Neural progenitor cell (in vitro differentiated cells): ENCODE measurements around the gene TXNDC5. TPM values are rescaled to one million over a fixed set of nuclear protein-coding genes. Genes with fewer than 3 reads are reported as not detected.

Source experiments
- DNase-seq: peaks from one replicate; pipeline ENCODE4 v3.0.0-alpha.2; 2016; ENCODE audit warnings: low spot score
- H2AFZ ChIP-seq: fragments of 200-600 bp; sonication (generic); replicated peaks from 2 replicates; pipeline ENCODE4 v1.6.1; 2016; ENCODE audit warnings: antibody characterized with exemption
- H3F3A ChIP-seq: fragments of 200-600 bp; sonication (generic); 2 replicates; pipeline ENCODE4 v1.6.1; 2016; ENCODE audit warnings: antibody characterized with exemption, low read depth
- H3K27ac ChIP-seq: fragments of 200-600 bp; sonication (generic); 2 replicates; pipeline ENCODE4 v1.5.1; 2016; ENCODE audit warnings: mild to moderate bottlenecking
- H3K27me3 ChIP-seq: fragments of 200-600 bp; sonication (generic); 2 replicates; pipeline ENCODE4 v1.6.1; 2016; ENCODE audit warnings: mild to moderate bottlenecking, moderate library complexity
- H3K36me3 ChIP-seq: fragments of 200-600 bp; sonication (generic); 2 replicates; pipeline ENCODE4 v1.5.1; 2016
- H3K4me1 ChIP-seq: fragments of 200-600 bp; sonication (generic); 2 replicates; pipeline ENCODE4 v1.6.1; 2016; ENCODE audit warnings: mixed run types
- H3K4me2 ChIP-seq: fragments of 200-600 bp; sonication (generic); 2 replicates; pipeline ENCODE4 v1.6.1; 2016
- H3K4me3 ChIP-seq: fragments of 200-600 bp; sonication (generic); 2 replicates; pipeline ENCODE4 v1.5.1; 2016
- H3K79me2 ChIP-seq: fragments of 200-600 bp; sonication (generic); 2 replicates; pipeline ENCODE4 v1.6.1; 2016; ENCODE audit warnings: low read depth
- H3K9ac ChIP-seq: fragments of 200-600 bp; sonication (generic); 2 replicates; pipeline ENCODE4 v1.6.1; 2016
- H3K9me3 ChIP-seq: fragments of 200-600 bp; sonication (generic); 2 replicates; pipeline ENCODE4 v1.5.1; 2016; ENCODE audit warnings: low read depth
- H4K20me1 ChIP-seq: fragments of 200-600 bp; sonication (generic); 2 replicates; pipeline ENCODE4 v1.6.1; 2016; ENCODE audit warnings: low read depth
- H3K27ac Mint-ChIP-seq: 3 replicates; pipeline ENCODE4 v1.8.0; 2021; ENCODE audit warnings: mixed read lengths
- H3K27me3 Mint-ChIP-seq: 2 replicates; pipeline ENCODE4 v1.8.0; 2022; ENCODE audit warnings: low read depth, mild to moderate bottlenecking, inconsistent platforms, moderate library complexity, mixed read lengths; ENCODE audit not compliant: insufficient read depth
- H3K36me3 Mint-ChIP-seq: 3 replicates; pipeline ENCODE4 v1.8.0; 2021; ENCODE audit warnings: mixed read lengths
- H3K4me1 Mint-ChIP-seq: 3 replicates; pipeline ENCODE4 v1.8.0; 2021; ENCODE audit warnings: mixed read lengths
- H3K4me3 Mint-ChIP-seq: 3 replicates; pipeline ENCODE4 v1.8.0; 2021; ENCODE audit warnings: mild to moderate bottlenecking, moderate library complexity, mixed read lengths
- H3K9me3 Mint-ChIP-seq: 3 replicates; pipeline ENCODE4 v1.8.0; 2020; ENCODE audit warnings: mixed read lengths
- CTCF ChIP-seq: fragments of 200-600 bp; sonication (generic); IDR thresholded peaks from 2 replicates; pipeline ENCODE4 v1.5.1; 2017; ENCODE audit warnings: antibody characterized with exemption, mild to moderate bottlenecking
- EZH2 ChIP-seq: fragments of 200-600 bp; sonication (generic); IDR thresholded peaks from 2 replicates; pipeline ENCODE4 v1.6.1; 2017; ENCODE audit warnings: antibody characterized with exemption, mild to moderate bottlenecking, moderate library complexity
- EZH2phosphoT487 ChIP-seq: fragments of 200-600 bp; sonication (generic); IDR thresholded peaks from 2 replicates; pipeline ENCODE4 v1.6.1; 2017; ENCODE audit warnings: antibody characterized with exemption
- total RNA-seq: library from RNA; depleted of rRNA; stranded (reverse); fragments of >200 nt; gene quantifications from 2 replicates; pipeline ENCODE4 v1.2.3, GENCODE V29; 2015; ENCODE audit warnings: low replicate concordance

TXNDC5 gene
- total RNA-seq, 1 donor from 2014 or later = 155 TPM

- Histone ChIP-seq H3K27ac (no peak overlapping the region), H3K27me3 (peaks cover 35% of the 10 kb centered on the region), H2AFZ (no peak overlapping the region), H3K36me3 (no peaks in the 10 kb centered on the region), H4K20me1 (peaks cover 2% of the 10 kb centered on the region), H3K4me1 (peaks cover 26% of the 10 kb centered on the region), H3K9me3 (no peaks in the 10 kb centered on the region), H3K4me2 (no peak overlapping the region), H3F3A (peaks cover 26% of the 10 kb centered on the region), H3K9ac (no peak overlapping the region), H3K4me3 (no peak overlapping the region), H3K79me2 (peaks cover 9% of the 10 kb centered on the region)
- Mint-ChIP-seq H3K27me3 (peaks cover 3% of the 10 kb centered on the region), H3K4me3 (no peak overlapping the region), H3K27ac (no peak overlapping the region), H3K9me3 (no peaks in the 10 kb centered on the region), H3K36me3 (no peaks in the 10 kb centered on the region), H3K4me1 (peaks cover 6% of the 10 kb centered on the region)
- TF ChIP-seq EZH2 (no peak), CTCF (no peak)
- no peak for DNase-seq
Measured at GRCh38 chr6:7914311-7914710, 3.7 kb upstream of the TXNDC5 start.

- Mint-ChIP-seq H3K27ac (no peak overlapping the region), H3K4me3 (no peak overlapping the region), H3K27me3 (peaks cover 3% of the 10 kb centered on the region), H3K36me3 (no peaks in the 10 kb centered on the region), H3K9me3 (no peaks in the 10 kb centered on the region), H3K4me1 (peaks cover 11% of the 10 kb centered on the region)
- Histone ChIP-seq H3K4me1 (peaks cover 32% of the 10 kb centered on the region), H3K27me3 (peaks cover 35% of the 10 kb centered on the region), H3K9ac (no peak overlapping the region), H3K79me2 (peaks cover 22% of the 10 kb centered on the region), H3K4me2 (peak overlapping the region; percentile 57), H3F3A (peaks cover 26% of the 10 kb centered on the region), H4K20me1 (peaks cover 11% of the 10 kb centered on the region), H2AFZ (no peak overlapping the region), H3K36me3 (no peaks in the 10 kb centered on the region), H3K4me3 (no peak overlapping the region), H3K9me3 (no peaks in the 10 kb centered on the region), H3K27ac (no peak overlapping the region)
- TF ChIP-seq EZH2phosphoT487 = no peak
- no peak for TF ChIP-seq EZH2
- no peak for TF ChIP-seq CTCF
- peak; percentile 39 for DNase-seq
Measured at GRCh38 chr6:7912736-7913517, 2.3 kb upstream of the TXNDC5 start.

GRCh38 chr6:7912024-7912423 lies 1.4 kb upstream of the TXNDC5 start:
- Histone ChIP-seq H3K27ac (no peak overlapping the region), H3K27me3 (peaks cover 35% of the 10 kb centered on the region), H3K36me3 (no peaks in the 10 kb centered on the region), H3K9me3 (no peaks in the 10 kb centered on the region), H3K9ac (no peak overlapping the region), H4K20me1 (peaks cover 20% of the 10 kb centered on the region), H3K79me2 (peaks cover 31% of the 10 kb centered on the region), H3K4me2 (no peak overlapping the region), H2AFZ (no peak overlapping the region), H3K4me1 (peaks cover 24% of the 10 kb centered on the region), H3K4me3 (no peak overlapping the region), H3F3A (peaks cover 26% of the 10 kb centered on the region)
- H3K36me3 Mint-ChIP-seq = peaks cover 2% of the 10 kb centered on the region
- H3K4me1 Mint-ChIP-seq = peaks cover 13% of the 10 kb centered on the region
- no peak overlapping the region for H3K4me3 Mint-ChIP-seq
- no peak for DNase-seq
- H3K27ac Mint-ChIP-seq = no peak overlapping the region
- peaks cover 3% of the 10 kb centered on the region for H3K27me3 Mint-ChIP-seq
- TF ChIP-seq EZH2 = no peak
- TF ChIP-seq CTCF = no peak
- no peak for TF ChIP-seq EZH2phosphoT487
- H3K9me3 Mint-ChIP-seq = no peaks in the 10 kb centered on the region
